GM18861 (cell line): ENCODE measurements around the gene BTAF1.

ENCODE experiments used
- ATAC-seq: cut with Tn5 transposase; IDR thresholded peaks from one replicate; pipeline ENCODE4 v1.9.1; 2021; ENCODE audit not compliant: unreplicated experiment

Gene BTAF1

DNA sequence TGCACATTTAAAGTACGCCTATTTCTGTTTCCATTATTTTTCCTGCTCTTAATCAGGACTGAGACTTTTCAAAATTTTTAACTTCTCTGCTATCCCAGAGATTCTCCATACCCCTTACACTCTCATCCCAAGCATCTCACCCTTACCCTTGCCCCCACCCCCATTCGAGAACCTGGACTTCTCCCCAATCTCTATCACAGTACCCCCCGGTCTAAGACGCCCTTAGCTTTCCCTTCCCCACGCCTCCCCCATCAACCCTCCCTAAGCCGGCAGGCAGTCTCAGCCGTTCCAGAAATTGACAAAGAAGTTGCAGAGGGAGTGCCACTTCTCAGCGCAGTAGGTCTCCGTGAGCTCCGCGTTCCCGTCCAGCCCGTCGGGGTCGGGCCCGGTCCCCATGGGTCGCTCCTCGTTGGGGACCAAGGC is 15.6 kb upstream of the BTAF1 start:
- no peak for ATAC-seq

- ATAC-seq: peak; percentile 92
These were observed 15.0 kb upstream of the BTAF1 start for GRCh38 chr10:91908337-91909116.

DNA sequence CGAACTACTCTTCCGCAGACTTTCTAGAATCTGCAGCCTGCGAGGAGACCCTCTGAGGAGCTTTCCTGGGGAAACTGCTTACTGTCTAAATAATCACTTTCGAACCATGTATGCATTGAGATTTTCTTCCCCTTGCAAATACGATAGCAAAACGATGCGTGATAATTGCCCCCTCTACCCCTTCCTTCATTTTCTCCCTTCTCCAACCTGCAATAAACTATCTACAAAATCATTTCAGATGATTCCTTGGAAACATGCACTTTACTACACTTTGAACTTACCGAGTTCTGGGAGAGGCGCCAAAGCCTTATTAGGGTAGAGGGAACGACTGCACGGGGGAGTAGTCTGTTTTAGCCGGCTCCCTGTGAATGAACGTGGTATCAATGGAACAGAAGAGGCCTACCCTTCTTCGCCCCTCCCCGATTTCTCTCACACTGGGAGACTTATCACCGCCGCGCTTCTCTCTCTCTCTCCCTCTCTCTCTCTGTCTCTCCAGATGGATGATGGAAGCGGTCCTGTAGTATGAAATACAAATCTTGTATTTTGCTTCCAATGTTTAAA is 14.4 kb upstream of the BTAF1 start, which contains the start of gene FGFBP3:
Gene FGFBP3 (minus strand): TSS at position 370 of the 561 bp plus-strand sequence. CDS start 517 bp downstream, outside the sequence.
- ATAC-seq: no peak

GRCh38 chr10:91910467-91910866 is 13.1 kb upstream of the BTAF1 start:
- no peak for ATAC-seq

DNA sequence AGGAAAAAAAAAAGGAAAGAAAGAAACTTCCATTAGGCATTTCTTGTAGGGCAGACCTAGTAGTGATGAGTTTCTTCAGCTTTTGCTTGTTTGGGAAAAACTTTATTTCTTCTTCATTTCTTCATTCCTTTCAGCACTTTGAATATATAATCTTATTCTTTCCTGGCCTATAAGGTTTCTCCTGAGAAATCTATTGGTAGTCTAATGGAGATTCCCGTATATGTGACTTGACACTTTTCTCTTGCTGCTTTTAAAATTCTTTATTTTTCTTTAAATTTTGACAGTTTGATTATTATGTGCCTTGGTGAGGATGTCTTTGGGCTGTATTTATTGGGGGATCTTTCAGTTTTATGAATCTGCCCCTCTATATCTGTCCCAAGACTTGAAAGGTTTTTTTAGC is 3.9 kb upstream of the BTAF1 start:
- no peak for ATAC-seq

GRCh38 chr10:91924212-91925021 is 847 bp downstream of the BTAF1 start:
- peak; percentile 6 for ATAC-seq

DNA sequence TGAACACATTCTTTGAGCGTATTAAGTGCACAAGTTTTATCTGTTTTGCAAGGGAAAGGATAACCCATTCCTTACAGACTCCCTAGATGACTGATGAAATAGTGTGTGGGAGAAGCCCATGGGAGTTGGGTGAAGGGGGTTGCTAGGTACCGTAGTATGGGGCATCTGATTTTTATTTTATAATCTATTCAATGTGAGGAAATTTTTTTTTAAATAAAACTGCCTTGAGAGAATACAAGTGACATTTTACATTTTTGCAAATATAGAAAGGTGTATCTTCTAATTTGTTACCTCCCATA is 1.4 kb downstream of the BTAF1 start:
- ATAC-seq: no peak

DNA sequence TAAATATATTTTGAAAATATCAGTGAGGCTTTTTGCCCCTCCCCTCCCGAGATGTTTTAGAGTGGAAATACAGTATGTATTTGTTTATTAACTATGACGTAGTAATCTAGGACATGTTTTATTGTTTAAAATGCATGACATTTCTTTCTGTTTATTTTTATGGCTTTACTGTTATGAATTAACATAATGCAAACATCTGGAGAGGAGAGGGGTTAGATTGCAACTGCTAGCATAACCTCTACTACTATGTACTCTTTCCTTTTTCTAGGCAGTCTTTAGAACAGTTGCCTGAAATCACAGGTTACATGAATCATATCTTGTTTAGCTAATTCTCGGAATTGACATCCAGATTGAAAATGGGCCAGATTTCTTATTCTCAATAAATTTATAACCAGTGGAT is 7.4 kb downstream of the BTAF1 start:
- no peak for ATAC-seq

GRCh38 chr10:91931526-91932190 is 8.1 kb downstream of the BTAF1 start:
- ATAC-seq: no peak

DNA sequence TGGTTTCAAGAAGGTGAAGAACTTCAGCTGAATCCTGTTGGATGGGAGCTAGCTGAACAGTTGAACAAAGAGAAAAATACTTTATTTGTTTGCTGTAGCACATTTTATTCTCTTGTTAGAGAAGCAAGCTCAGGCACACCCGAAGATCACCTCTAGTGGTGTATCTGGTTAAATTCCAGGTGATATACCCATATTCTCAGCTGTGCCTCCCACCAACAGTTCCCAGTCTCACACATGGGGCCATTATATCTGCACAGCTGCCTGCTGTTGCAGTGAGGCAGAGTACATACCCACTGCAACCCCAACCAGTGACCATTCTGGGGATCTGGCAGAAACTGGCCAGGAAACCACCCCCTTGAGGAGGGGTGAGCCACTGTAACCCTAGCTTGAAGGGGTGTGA is 9.2 kb downstream of the BTAF1 start:
- ATAC-seq: no peak

DNA sequence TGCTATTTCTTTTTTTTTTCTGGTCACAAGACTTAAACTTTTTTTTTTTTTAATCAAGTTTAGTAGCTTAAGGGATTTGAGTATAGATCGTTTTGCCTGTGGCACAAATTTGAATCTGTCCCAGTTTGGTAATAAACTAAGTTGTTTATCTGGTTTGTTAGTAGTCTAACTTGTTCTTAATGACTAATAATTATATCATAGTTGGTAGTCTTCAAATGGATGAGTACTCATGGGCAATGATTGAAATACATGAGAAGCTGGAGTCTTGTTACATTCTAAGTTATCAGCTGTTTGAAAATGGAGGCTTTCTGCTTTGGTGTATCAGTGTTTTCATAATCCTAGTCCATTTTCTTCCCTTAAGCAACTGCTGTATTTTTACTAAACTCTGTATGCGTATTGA is 12.3 kb downstream of the BTAF1 start:
- no peak for ATAC-seq

GRCh38 chr10:91939653-91940052 is 16.1 kb downstream of the BTAF1 start:
- ATAC-seq: no peak

GRCh38 chr10:91941426-91941825 is 17.9 kb downstream of the BTAF1 start:
- ATAC-seq: no peak

DNA sequence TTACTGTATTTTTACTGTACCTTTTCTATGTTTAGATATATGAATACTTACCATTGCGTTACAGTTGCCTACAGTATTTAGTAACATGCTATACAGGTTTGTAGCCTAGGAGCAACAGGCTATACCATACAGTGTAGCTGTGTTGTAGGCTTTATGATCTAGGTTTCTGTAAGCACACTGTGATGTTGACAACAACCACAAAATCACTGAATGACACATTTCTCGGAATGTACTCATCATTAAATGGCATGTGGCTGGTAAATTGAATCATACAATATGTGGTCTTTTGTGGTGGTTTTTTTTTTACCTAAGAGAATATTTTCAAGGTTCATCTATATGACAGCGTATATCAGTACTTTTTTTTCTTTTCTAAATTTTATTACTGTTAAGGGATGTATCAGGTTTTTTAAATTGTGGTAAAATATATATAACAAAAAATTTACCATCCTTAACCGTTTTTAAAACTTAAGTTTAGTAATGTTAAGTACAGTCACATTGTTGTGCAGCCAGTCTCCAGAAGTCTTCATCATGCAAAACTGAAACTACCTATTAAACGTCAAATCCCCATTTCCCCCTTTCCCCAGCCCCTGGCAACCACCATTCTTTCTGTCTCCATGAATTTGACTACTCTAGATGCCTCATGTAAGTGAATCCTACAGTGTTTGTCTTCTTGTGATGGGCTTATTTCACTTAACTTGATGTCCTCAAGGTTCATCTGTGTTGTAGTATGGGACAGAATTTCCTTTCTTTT is 21.5 kb downstream of the BTAF1 start:
- peak; percentile 43 for ATAC-seq

DNA sequence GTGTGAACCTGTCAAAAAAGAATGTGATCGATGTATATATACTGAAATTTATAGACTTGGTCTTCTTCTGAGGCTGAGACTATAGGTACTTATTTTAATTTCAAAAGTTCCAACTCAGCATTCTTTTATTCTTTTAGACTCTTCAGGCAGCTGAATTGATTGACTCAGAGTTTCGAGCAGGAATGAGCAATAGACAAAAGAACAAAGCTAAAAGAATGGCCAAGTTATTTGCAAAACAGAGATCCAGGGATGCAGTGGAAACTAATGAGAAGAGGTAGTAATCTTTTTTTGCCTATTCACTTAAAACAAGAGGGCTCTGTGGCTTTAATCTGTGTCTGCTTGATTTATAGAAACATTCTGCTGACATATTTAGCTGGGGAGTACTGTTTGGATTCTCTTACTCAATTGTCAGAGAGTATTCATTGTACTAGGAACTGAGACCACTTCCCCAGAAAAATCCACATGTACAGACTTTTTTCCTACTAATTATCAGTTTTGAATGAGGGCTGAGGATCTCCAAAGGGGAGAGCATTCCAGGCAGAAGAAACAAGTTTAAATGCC is 30.1 kb downstream of the BTAF1 start:
- ATAC-seq: no peak

DNA sequence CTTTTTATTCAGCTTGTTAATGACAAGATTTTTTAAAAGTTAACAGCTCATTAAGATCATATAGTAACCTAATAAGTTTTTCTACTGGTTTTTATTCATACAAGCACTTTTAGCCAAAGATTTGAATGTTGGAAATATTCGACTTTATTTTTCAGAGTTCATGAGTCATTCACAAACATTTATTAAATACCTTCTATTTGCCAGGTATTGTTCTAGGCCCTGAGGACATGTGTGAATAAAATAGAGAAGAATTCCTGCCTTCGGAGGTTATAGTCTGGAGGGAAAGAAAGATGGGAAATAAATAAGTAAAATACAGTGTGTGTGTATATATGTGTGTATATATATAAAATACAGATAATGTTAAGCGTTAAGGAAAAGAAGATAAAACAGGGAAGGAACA is 31.5 kb downstream of the BTAF1 start:
- ATAC-seq: no peak

GRCh38 chr10:91957091-91957490 is 33.5 kb downstream of the BTAF1 start:
- no peak for ATAC-seq

DNA sequence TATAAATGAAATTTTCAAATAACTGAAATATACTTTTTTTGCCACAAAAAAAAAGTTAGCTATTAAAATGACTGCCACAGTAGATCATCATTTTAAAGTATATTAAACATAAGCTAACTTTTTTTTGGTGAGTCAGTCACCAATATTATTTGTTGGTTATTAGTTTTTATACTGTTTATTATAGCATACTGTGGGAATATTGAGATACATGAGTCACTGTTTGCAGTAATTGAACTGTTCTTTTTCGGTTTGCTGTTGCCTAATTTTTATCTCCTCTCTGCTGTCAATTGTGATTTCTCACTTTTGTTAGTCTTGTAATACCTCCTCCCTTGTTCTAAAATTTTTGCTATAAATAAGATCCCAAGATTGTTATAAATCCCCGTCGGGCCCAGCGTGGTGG is 45.7 kb downstream of the BTAF1 start:
- no peak for ATAC-seq

GRCh38 chr10:91974960-91975359 is 51.4 kb downstream of the BTAF1 start:
- no peak for ATAC-seq

DNA sequence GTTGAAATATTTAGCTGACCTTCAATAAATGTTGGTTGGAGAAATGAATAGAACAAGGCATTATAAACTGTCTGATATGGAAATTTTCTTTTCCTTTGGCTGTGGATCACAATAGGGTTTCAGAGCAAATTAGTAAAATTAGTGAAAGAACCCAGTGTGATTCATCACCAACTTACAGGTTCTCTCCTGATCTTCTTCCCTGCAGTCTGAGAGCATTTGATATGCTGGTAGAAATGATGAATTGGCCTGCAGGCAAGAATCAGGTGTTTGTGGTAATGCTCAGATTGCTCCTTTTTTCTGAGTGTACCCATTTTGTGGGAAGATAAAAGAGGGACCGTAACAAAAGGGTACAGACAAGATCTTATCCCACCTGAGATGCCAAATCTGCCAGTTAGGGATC is 51.9 kb downstream of the BTAF1 start:
- ATAC-seq: no peak
